HL-60 (cell line): ENCODE data around the gene KCNG2.

ENCODE experiments used
- CTCF ChIP-seq: IDR thresholded peaks from one replicate; pipeline ENCODE4 v1.5.1; 2011; ENCODE audit warnings: low read length, control low read depth, inconsistent platforms; ENCODE audit not compliant: insufficient read depth
- GABPA ChIP-seq: IDR thresholded peaks from 2 replicates; pipeline ENCODE4 v1.6.1; 2012; ENCODE audit warnings: low read depth
- POLR2AphosphoS5 ChIP-seq: IDR thresholded peaks from 2 replicates; pipeline ENCODE4 v1.6.1; 2012; ENCODE audit warnings: low read depth
- REST ChIP-seq: IDR thresholded peaks from 2 replicates; pipeline ENCODE4 v1.6.1; 2012; ENCODE audit warnings: low read depth; ENCODE audit not compliant: insufficient replicate concordance
- SPI1 ChIP-seq: IDR thresholded peaks from 2 replicates; pipeline ENCODE4 v1.6.1; 2012; ENCODE audit warnings: low read depth, mild to moderate bottlenecking, borderline replicate concordance

GRCh38 chr18:79916546-79917168 lies 118.9 kb downstream of the KCNG2 start:
- no peak for TF ChIP-seq CTCF
- no peak for TF ChIP-seq POLR2AphosphoS5
- TF ChIP-seq REST: no peak
- no peak for TF ChIP-seq GABPA
- TF ChIP-seq SPI1: no peak
